Measurements from ENCODE around the gene ALX4. TPM values are rescaled to one million over a fixed set of nuclear protein-coding genes. Genes with fewer than 3 reads are reported as not detected.

The ALX4 gene
- total RNA-seq, 2 experiments from 2014 or later: not detected

DNA sequence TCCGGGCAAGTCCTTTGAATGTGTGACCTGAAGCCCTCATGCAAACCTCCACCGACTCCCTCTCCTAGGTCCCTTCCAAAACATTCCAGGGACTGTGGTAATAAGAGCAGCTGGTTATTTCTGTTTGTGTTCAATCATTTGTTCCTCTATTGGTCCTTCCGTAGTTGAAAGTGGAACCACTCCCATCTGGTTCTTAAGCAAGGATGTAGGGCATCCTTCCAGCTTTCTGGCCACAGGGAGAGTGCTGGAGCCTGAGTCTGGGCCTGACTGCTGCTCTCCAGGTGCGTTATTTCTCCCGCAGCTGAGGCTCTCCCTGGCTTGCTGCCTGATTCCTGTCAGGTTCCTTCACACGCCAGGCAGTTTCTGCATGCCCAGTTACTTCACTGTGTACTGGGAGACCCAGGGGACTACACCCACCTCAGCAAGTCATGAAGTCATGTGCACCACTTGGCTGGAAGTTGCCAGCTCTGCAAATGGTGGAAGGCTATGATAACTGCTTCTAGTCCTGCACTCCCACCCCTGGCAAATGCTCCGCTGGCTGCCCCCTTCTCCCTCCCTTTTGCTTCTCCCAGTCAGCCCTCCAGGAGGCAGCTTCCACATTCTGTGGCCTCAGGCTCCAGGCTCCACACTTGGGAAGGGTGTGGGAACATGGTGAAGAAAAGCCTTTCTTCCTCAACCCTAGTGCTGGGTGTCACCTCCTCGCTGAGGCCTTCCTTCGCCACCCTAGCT lies 4.0 kb upstream of the ALX4 start:
- TF ChIP-seq, protein P1, sequence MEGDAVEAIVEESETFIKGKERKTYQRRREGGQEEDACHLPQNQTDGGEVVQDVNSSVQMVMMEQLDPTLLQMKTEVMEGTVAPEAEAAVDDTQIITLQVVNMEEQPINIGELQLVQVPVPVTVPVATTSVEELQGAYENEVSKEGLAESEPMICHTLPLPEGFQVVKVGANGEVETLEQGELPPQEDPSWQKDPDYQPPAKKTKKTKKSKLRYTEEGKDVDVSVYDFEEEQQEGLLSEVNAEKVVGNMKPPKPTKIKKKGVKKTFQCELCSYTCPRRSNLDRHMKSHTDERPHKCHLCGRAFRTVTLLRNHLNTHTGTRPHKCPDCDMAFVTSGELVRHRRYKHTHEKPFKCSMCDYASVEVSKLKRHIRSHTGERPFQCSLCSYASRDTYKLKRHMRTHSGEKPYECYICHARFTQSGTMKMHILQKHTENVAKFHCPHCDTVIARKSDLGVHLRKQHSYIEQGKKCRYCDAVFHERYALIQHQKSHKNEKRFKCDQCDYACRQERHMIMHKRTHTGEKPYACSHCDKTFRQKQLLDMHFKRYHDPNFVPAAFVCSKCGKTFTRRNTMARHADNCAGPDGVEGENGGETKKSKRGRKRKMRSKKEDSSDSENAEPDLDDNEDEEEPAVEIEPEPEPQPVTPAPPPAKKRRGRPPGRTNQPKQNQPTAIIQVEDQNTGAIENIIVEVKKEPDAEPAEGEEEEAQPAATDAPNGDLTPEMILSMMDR (IDR thresholded peaks at IDR 0.05): no peak
- H3K9me3 Mint-ChIP-seq: no peaks in the 10 kb centered on the region

DNA sequence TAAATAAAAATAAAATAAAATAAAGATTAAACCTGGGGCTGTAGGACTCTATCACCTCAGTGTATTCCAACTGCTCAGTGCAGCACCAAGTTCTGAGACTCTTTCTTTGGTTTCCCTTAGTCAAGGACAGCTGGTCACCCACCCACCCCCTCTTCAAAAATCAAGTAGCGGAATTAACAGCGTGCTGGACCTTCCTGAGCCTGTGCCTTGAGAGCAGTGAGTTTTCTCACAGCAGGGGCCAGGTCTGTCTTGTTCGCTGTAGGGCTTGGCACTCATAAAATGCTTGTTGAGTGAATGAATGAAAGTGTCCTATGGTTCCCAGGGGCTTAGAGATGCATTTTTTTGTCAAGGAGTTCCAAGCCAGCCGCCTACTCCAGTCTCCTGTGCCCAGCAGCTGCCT lies 2.9 kb upstream of the ALX4 start:
- no peak for DNase-seq
- no peak overlapping the region for H3K27ac Mint-ChIP-seq
- H3K4me3 Mint-ChIP-seq: no peak overlapping the region
- H3K27me3 Mint-ChIP-seq: peaks cover 87% of the 10 kb centered on the region
- no peaks in the 10 kb centered on the region for H3K36me3 Mint-ChIP-seq (ENCODE audit: low read depth)
- no peaks in the 10 kb centered on the region for H3K9me3 Mint-ChIP-seq
- ChIA-PET CTCF (no interaction called here), POLR2A (no interaction called here)
- H3K4me1 Mint-ChIP-seq (ENCODE audit: low read depth): peaks cover 11% of the 10 kb centered on the region
- no peak for ATAC-seq
- intact Hi-C loops (cut with micrococcal nuclease): no loop called here
- TF ChIP-seq, protein P1 (IDR thresholded peaks at IDR 0.05): no peak

More for the DNA sequence above, 4.0 kb upstream of the ALX4 start:
- Mint-ChIP-seq H3K4me3 (no peak overlapping the region), H3K27ac (no peak overlapping the region), H3K4me1 (ENCODE audit: low read depth) (peaks cover 11% of the 10 kb centered on the region), H3K27me3 (peaks cover 88% of the 10 kb centered on the region), H3K36me3 (ENCODE audit: low read depth) (no peaks in the 10 kb centered on the region)
- intact Hi-C loops (cut with micrococcal nuclease): no loop called here
- ChIA-PET CTCF (interaction anchor here (0.7 kb wide), 1 partner anchor 28 kb away, joined by 3 read pairs; no protein-coding TSS in a partner anchor), POLR2A (no interaction called here)
- ATAC-seq (no peak), DNase-seq (no peak)

DNA sequence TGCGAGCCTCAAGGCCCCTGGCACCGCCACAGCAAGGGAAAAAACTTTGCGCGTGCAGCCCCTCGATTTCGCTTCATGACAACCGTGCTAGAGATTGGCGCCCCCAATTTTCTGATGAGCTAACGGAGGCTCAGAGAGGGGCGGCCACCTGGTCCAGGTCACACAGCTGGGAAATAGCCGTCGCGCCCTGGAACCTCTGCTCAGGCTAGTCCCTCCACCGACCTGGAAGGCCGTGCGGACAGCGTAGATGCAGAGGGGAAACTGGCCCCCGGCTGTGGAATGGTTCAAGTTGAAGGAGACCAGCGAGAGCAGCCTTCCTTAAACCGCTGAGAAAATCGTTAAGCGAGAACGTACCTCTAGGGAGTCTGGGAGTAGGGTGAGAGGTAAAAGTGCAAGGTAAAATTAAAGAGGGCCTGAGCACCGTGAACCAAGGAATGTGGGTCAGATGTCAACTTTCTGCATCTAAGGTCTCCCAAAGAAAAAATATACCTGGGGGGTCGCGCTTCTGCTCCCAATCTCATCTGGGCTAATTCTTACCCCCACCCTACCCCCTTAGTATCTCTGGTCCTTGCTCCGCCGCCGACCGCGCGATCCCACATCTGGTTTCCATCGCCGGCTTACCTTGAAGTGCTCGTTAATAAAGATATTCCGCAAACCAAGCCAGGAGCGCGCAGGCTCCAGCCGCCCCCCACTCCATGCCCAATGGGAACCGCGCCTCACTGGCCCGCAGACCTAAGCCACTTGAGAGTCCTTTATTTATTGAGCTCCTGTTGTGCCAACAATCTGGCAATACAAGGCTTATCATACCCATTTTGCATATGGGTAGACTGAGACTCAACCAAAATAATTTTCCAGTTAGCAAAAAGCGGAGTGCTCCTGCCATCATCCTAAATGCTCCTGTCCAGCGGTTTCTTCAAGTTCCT lies 1.7 kb upstream of the ALX4 start:
- CTCF ChIA-PET: no interaction called here
- Mint-ChIP-seq H3K9me3 (no peaks in the 10 kb centered on the region), H3K27ac (no peak overlapping the region), H3K27me3 (peaks cover 87% of the 10 kb centered on the region), H3K4me1 (ENCODE audit: low read depth) (peaks cover 7% of the 10 kb centered on the region), H3K4me3 (no peak overlapping the region), H3K36me3 (ENCODE audit: low read depth) (no peaks in the 10 kb centered on the region)
- intact Hi-C loops (cut with micrococcal nuclease): no loop called here
- DNase-seq (no peak), ATAC-seq (no peak)
- POLR2A ChIA-PET: no interaction called here
- TF ChIP-seq, protein P1 (IDR thresholded peaks at IDR 0.05): no peak

DNA sequence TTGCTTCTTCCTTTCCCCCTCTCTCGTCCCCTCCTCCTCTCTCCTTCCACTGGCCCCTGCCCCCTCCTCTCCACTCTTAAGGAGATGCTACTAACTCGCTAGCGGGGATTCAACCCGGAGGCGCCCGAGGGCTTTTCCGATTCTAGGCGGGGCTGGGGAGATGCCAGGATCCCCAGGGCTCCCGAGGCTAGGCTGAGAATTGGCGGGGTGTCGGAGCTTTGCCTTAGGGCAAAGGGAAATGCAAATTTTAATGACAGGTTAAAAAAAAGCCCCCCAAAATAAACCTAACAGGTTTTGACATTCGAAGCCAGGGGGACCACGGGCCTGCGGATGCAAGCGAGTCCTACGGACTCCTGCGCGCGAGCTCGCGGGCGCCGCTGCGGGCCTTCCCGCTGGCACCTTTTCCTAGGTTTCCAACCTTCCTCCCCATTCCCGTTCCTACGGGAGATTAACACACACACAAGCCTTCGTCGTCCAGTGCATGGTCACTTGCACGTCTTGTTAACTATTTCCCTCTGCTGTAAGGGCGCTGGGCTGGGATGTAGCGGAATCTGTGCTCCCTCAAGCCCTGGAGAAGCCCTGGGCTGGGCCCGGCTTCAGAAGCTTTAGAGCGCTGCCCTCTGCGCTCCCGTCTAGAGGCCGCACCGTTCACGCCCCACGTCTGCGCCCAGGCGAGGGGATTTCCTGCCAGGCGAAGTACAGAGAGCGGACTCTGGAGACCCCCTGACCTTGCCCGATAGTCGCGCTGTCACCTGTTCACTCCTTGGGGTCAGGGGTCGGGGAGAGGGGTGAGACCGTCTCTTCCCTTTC lies 729 bp upstream of the ALX4 start:
- H3K9me3 Mint-ChIP-seq: no peaks in the 10 kb centered on the region
- ATAC-seq (no peak), DNase-seq (no peak)
- peaks cover 89% of the 10 kb centered on the region for H3K27me3 Mint-ChIP-seq
- ChIA-PET POLR2A (no interaction called here), CTCF (no interaction called here)
- H3K27ac Mint-ChIP-seq: no peak overlapping the region
- no peak overlapping the region for H3K4me3 Mint-ChIP-seq
- intact Hi-C loops (cut with micrococcal nuclease): no loop called here
- no peaks in the 10 kb centered on the region for H3K36me3 Mint-ChIP-seq (ENCODE audit: low read depth)
- TF ChIP-seq, protein P1 (IDR thresholded peaks at IDR 0.05): no peak
- H3K4me1 Mint-ChIP-seq (ENCODE audit: low read depth): peaks cover 12% of the 10 kb centered on the region
